GM12801 (cell line): ENCODE data around the gene SAMD4B.

ENCODE experiments used
- CTCF ChIP-seq: IDR thresholded peaks from one replicate; pipeline ENCODE4 v1.5.1; 2011; ENCODE audit warnings: control low read depth; ENCODE audit not compliant: insufficient read length; ENCODE audit errors: extremely low read depth

Gene SAMD4B

GRCh38 chr19:39428283-39429112 is 86.3 kb downstream of the SAMD4B start:
- TF ChIP-seq CTCF, result no peak

GRCh38 chr19:39430675-39431593 is 88.7 kb downstream of the SAMD4B start:
- TF ChIP-seq CTCF, result no peak

- TF ChIP-seq CTCF, result no peak
Observed at GRCh38 chr19:39432677-39433025, 90.4 kb downstream of the SAMD4B start.

GRCh38 chr19:39433480-39434079 is 91.4 kb downstream of the SAMD4B start:
- no peak for TF ChIP-seq CTCF

- TF ChIP-seq CTCF, result no peak
Observed at GRCh38 chr19:39434123-39435076, 92.2 kb downstream of the SAMD4B start.
